ENCODE results near the gene FLVCR2. TPM values are rescaled to one million over a fixed set of nuclear protein-coding genes. Genes with fewer than 3 reads are reported as not detected.
"Not testable (repeated sequence)": the region's sequence is repeated elsewhere in the genome, so short reads cannot be mapped to it uniquely, and the experiment has no call there.

Gene FLVCR2
- total and polyA plus RNA-seq, 9 donors, result 11.0 to 29.3 (median 16.7) TPM

GRCh38 chr14:75579882-75580281, 1.5 kb downstream of the FLVCR2 start:
- H3K27me3 ChIP-seq (ENCODE audit: control insufficient read depth, insufficient read depth, low read length), result no peaks in the 10 kb centered on the region
- no peaks in the 10 kb centered on the region for H3K9me3 ChIP-seq (replicated peaks; ENCODE audit: control insufficient read depth, low read depth, low read length)
- H3K27ac ChIP-seq (ENCODE audit: low read length), result no peak overlapping the region
- peak overlapping the region; percentile 67 for H3K4me3 ChIP-seq (ENCODE audit: low read length)
- H3K36me3 ChIP-seq (ENCODE audit: control insufficient read depth, insufficient read depth, low read length), result no peaks in the 10 kb centered on the region
- WGBS (ENCODE audit: insufficient coverage), result 79% methylated on average over 3 of the region's 3 CpGs
- DNase-seq, result peak; percentile 38
- H3K4me1 ChIP-seq (ENCODE audit: control insufficient read depth, insufficient read depth, low read length), result peaks cover 10% of the 10 kb centered on the region

GRCh38 chr14:75587388-75587787, 9.0 kb downstream of the FLVCR2 start:
- DNase-seq, result no peak

GRCh38 chr14:75589931-75590330, 11.5 kb downstream of the FLVCR2 start:
- H3K27ac ChIP-seq (ENCODE audit: low read length), result no peak overlapping the region
- no peaks in the 10 kb centered on the region for H3K36me3 ChIP-seq (ENCODE audit: control insufficient read depth, insufficient read depth, low read length)
- no peak for DNase-seq
- no peak overlapping the region for H3K4me3 ChIP-seq (ENCODE audit: low read length)
- WGBS (ENCODE audit: insufficient coverage), result 79% methylated on average over 5 of the region's 6 CpGs
- H3K4me1 ChIP-seq (ENCODE audit: control insufficient read depth, insufficient read depth, low read length), result peaks cover 10% of the 10 kb centered on the region
- no peaks in the 10 kb centered on the region for H3K27me3 ChIP-seq (ENCODE audit: control insufficient read depth, insufficient read depth, low read length)
- no peaks in the 10 kb centered on the region for H3K9me3 ChIP-seq (replicated peaks; ENCODE audit: control insufficient read depth, low read depth, low read length)

More at GRCh38 chr14:75587388-75587787, 9.0 kb downstream of the FLVCR2 start:
- Histone ChIP-seq H3K36me3 (ENCODE audit: control insufficient read depth, insufficient read depth, low read length) (no peaks in the 10 kb centered on the region), H3K9me3 (replicated peaks; ENCODE audit: control insufficient read depth, low read depth, low read length) (no peaks in the 10 kb centered on the region), H3K4me3 (ENCODE audit: low read length) (no peak overlapping the region), H3K27me3 (ENCODE audit: control insufficient read depth, insufficient read depth, low read length) (no peaks in the 10 kb centered on the region), H3K4me1 (ENCODE audit: control insufficient read depth, insufficient read depth, low read length) (peaks cover 7% of the 10 kb centered on the region), H3K27ac (ENCODE audit: low read length) (no peak overlapping the region)

DNA sequence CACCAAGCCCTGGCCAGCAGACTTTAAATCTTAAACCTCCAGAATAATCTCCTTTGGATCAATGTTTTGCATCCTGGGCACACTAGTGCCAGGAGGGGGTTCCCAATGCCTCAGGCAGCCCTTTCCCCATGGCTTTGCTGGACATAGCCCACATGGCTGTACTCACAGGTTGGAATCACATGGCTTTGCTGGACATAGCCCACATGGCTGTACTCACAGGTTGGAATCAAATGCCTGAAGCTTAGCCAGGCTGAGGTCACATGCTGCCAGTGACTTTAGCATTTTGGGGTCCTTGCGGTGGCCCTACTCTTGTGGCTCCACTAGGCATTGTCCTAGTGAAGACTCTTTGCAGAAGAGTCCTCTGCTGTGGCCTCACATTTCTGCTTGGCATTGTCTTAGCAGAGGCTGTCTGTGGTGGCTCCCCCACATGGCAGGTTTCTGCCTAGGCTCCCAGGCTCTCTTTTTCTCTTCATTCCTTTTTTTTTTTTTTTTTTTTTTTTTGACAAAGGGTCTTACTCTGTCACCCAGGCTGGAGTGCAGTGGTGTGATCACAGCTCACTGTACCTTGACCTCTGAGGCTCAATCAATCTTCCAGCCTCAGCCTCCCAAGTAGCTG, 13.0 kb downstream of the FLVCR2 start:
- Histone ChIP-seq H3K27me3 (ENCODE audit: control insufficient read depth, insufficient read depth, low read length) (no peaks in the 10 kb centered on the region), H3K36me3 (ENCODE audit: control insufficient read depth, insufficient read depth, low read length) (no peaks in the 10 kb centered on the region), H3K4me3 (ENCODE audit: low read length) (no peak overlapping the region), H3K27ac (ENCODE audit: low read length) (no peak overlapping the region), H3K9me3 (replicated peaks; ENCODE audit: control insufficient read depth, low read depth, low read length) (no peaks in the 10 kb centered on the region), H3K4me1 (ENCODE audit: control insufficient read depth, insufficient read depth, low read length) (peaks cover 7% of the 10 kb centered on the region)
- DNase-seq, result no peak
- 100% methylated on average over 1 of the region's 1 CpG for WGBS (ENCODE audit: insufficient coverage)

GRCh38 chr14:75591987-75592575, 13.7 kb downstream of the FLVCR2 start:
- Histone ChIP-seq H3K36me3 (ENCODE audit: control insufficient read depth, insufficient read depth, low read length) (no peaks in the 10 kb centered on the region), H3K4me3 (ENCODE audit: low read length) (no peak overlapping the region), H3K9me3 (replicated peaks; ENCODE audit: control insufficient read depth, low read depth, low read length) (no peaks in the 10 kb centered on the region), H3K27me3 (ENCODE audit: control insufficient read depth, insufficient read depth, low read length) (no peaks in the 10 kb centered on the region), H3K4me1 (ENCODE audit: control insufficient read depth, insufficient read depth, low read length) (peaks cover 7% of the 10 kb centered on the region), H3K27ac (ENCODE audit: low read length) (no peak overlapping the region)
- DNase-seq, result no peak

- no peak overlapping the region for H3K27ac ChIP-seq (ENCODE audit: low read length)
- no peaks in the 10 kb centered on the region for H3K36me3 ChIP-seq (ENCODE audit: control insufficient read depth, insufficient read depth, low read length)
- no peak for DNase-seq
- H3K4me3 ChIP-seq (ENCODE audit: low read length), result no peak overlapping the region
- no peaks in the 10 kb centered on the region for H3K9me3 ChIP-seq (replicated peaks; ENCODE audit: control insufficient read depth, low read depth, low read length)
- no peaks in the 10 kb centered on the region for H3K27me3 ChIP-seq (ENCODE audit: control insufficient read depth, insufficient read depth, low read length)
- H3K4me1 ChIP-seq (ENCODE audit: control insufficient read depth, insufficient read depth, low read length), result peaks cover 3% of the 10 kb centered on the region
- 100% methylated on average over 1 of the region's 3 CpGs for WGBS (ENCODE audit: insufficient coverage)
These were observed 16.8 kb downstream of the FLVCR2 start for GRCh38 chr14:75595226-75595625.

DNA sequence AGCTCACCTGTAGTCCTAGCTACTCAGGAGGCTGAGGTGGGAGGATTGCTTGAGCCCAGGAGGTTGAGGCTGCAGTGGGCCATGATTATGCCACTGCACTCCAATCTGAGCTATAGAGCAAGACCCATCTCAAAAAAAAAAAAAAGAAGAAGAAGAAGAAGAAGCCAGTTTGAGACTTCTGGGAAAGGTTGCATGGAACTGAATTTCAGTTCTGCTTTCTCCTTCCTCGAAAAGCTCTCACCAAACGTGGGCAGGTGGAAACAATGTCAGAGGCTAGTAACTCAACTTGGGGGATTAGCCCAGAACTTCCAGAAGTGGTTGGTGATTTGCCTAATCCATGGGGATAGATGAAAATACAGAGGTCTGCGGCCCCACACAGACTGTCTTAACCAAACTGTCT, 18.7 kb downstream of the FLVCR2 start:
- no peaks in the 10 kb centered on the region for H3K27me3 ChIP-seq (ENCODE audit: control insufficient read depth, insufficient read depth, low read length)
- 79% methylated on average over 2 of the region's 3 CpGs for WGBS (ENCODE audit: insufficient coverage)
- H3K4me1 ChIP-seq (ENCODE audit: control insufficient read depth, insufficient read depth, low read length), result peaks cover 3% of the 10 kb centered on the region
- no peaks in the 10 kb centered on the region for H3K9me3 ChIP-seq (replicated peaks; ENCODE audit: control insufficient read depth, low read depth, low read length)
- peak; percentile 40 for DNase-seq
- no peak overlapping the region for H3K4me3 ChIP-seq (ENCODE audit: low read length)
- H3K36me3 ChIP-seq (ENCODE audit: control insufficient read depth, insufficient read depth, low read length), result no peaks in the 10 kb centered on the region
- no peak overlapping the region for H3K27ac ChIP-seq (ENCODE audit: low read length)

DNA sequence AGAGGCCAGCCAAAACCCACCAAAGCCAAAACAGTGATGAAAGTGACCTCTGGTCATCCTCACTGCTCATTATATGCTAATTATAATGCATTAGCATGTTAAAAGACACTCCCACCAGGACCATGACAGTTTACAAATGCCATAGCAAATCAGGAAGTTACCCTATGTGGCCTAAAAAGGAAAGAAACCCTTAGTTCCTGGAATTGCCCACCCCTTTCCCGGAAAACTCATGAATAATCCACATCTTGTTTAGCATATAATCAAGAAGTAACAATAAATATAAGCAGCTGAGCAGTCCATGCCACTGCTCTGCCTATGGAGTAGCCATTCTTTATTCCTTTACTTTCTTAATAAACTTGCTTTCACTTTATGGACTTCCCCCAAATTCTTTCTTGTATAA, 21.7 kb downstream of the FLVCR2 start:
- H3K4me3 ChIP-seq (ENCODE audit: low read length); H3K27ac ChIP-seq (ENCODE audit: low read length); DNase-seq; H3K4me1 ChIP-seq (ENCODE audit: control insufficient read depth, insufficient read depth, low read length); H3K36me3 ChIP-seq (ENCODE audit: control insufficient read depth, insufficient read depth, low read length); H3K27me3 ChIP-seq (ENCODE audit: control insufficient read depth, insufficient read depth, low read length); H3K9me3 ChIP-seq (replicated peaks; ENCODE audit: control insufficient read depth, low read depth, low read length): not testable (repeated sequence)
- WGBS (ENCODE audit: insufficient coverage), result no CpG with 5 or more reads among the region's 1 CpG

DNA sequence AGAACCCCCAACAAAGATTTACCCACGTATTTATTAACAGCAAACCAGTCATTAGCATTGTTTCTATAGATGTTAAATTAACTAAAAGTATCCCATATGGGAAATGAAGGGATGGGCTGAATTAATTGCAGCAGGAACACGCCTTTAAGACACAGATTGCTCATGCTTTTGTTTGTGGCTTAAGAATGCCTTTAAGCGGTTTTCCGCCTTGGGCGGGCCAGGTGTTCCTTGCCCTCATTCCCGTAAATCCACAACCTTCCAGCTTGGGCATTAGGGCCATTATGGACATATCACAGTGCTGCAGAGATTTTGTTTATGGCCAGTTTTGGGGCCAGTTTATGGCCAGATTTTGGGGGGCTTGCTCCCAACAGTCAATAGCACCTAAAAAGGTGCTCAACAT, 22.6 kb downstream of the FLVCR2 start:
- not testable (repeated sequence) for H3K4me1 ChIP-seq (ENCODE audit: control insufficient read depth, insufficient read depth, low read length)
- no CpG with 5 or more reads among the region's 6 CpGs for WGBS (ENCODE audit: insufficient coverage)

DNA sequence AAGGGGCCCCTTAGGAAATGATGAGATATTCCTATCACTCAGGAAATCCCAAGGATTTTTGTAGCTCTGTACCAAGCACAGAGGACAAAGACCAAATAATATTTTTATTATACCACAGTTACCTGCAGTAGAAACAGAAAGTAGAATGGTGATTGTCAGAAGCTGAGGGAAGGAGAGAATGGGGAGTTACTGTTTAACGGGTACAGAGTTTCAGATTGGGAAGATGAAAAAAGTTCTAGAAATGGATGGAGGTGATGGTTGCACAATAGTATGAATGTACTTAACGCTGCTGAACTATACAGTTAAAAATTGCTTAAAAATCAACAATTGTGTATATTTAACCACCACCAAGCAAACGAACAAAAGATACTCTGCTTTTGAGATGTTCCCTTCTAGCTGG, 24.1 kb downstream of the FLVCR2 start:
- peaks cover 9% of the 10 kb centered on the region for H3K4me1 ChIP-seq (ENCODE audit: control insufficient read depth, insufficient read depth, low read length)
- 83% methylated on average over 2 of the region's 3 CpGs for WGBS (ENCODE audit: insufficient coverage)
- H3K27me3 ChIP-seq (ENCODE audit: control insufficient read depth, insufficient read depth, low read length), result no peaks in the 10 kb centered on the region
- H3K4me3 ChIP-seq (ENCODE audit: low read length), result no peak overlapping the region
- H3K36me3 ChIP-seq (ENCODE audit: control insufficient read depth, insufficient read depth, low read length), result no peaks in the 10 kb centered on the region
- no peaks in the 10 kb centered on the region for H3K9me3 ChIP-seq (replicated peaks; ENCODE audit: control insufficient read depth, low read depth, low read length)
- no peak for DNase-seq
- no peak overlapping the region for H3K27ac ChIP-seq (ENCODE audit: low read length)

More for the DNA sequence above, 22.6 kb downstream of the FLVCR2 start:
- H3K36me3 ChIP-seq (ENCODE audit: control insufficient read depth, insufficient read depth, low read length); H3K9me3 ChIP-seq (replicated peaks; ENCODE audit: control insufficient read depth, low read depth, low read length); DNase-seq; H3K27ac ChIP-seq (ENCODE audit: low read length); H3K4me3 ChIP-seq (ENCODE audit: low read length); H3K27me3 ChIP-seq (ENCODE audit: control insufficient read depth, insufficient read depth, low read length): not testable (repeated sequence)

All from muscle of leg (tissue), 11 donors.